SJCRH30 (cell line): Measurements from ENCODE around the gene ZNF594. TPM values are rescaled to one million over a fixed set of nuclear protein-coding genes. Genes with fewer than 3 reads are reported as not detected.
"Not testable (repeated sequence)": the region's sequence is repeated elsewhere in the genome, so short reads cannot be mapped to it uniquely, and the experiment has no call there.

Experiments used
- DNase-seq, 2 experiments: peaks; one replicate each; pipeline ENCODE4 v3.0.0-alpha.2; 2015 to 2020
- H3K27ac ChIP-seq: fragments of 250-450 bp; sonication (Bioruptor Pico); 2 replicates; pipeline ENCODE4 v1.5.1; 2020; ENCODE audit warnings: mild to moderate bottlenecking, moderate library complexity
- H3K27me3 ChIP-seq: fragments of 250-450 bp; sonication (Bioruptor Pico); 2 replicates; pipeline ENCODE4 v1.5.1; 2020; ENCODE audit warnings: mild to moderate bottlenecking, moderate library complexity
- H3K36me3 ChIP-seq: fragments of 250-450 bp; sonication (Bioruptor Pico); 2 replicates; pipeline ENCODE4 v1.5.1; 2020; ENCODE audit warnings: mild to moderate bottlenecking, moderate library complexity
- H3K4me1 ChIP-seq: fragments of 250-450 bp; sonication (Bioruptor Pico); 2 replicates; pipeline ENCODE4 v1.5.1; 2020; ENCODE audit warnings: mild to moderate bottlenecking, moderate library complexity
- H3K4me3 ChIP-seq: fragments of 250-450 bp; sonication (Bioruptor Pico); 2 replicates; pipeline ENCODE4 v1.5.1; 2020; ENCODE audit warnings: mild to moderate bottlenecking, moderate library complexity
- H3K9me3 ChIP-seq: fragments of 250-450 bp; sonication (Bioruptor Pico); replicated peaks from 2 replicates; pipeline ENCODE4 v1.5.1; 2020; ENCODE audit warnings: mild to moderate bottlenecking, moderate library complexity
- total RNA-seq: library from RNA; depleted of rRNA; stranded (reverse); fragments of >200 nt; shearing (Covaris generic); gene quantifications from 2 replicates; pipeline ENCODE4 v1.2.3, GENCODE V29; 2014; rRNA removed

ZNF594 gene
- total RNA-seq = 10.6 and 12.8 TPM in 2 replicates

GRCh38 chr17:5191541-5192417, at the start of gene ZNF594:
Gene ZNF594 (minus strand): TSS chr17:5191868. CDS start chr17:5184256, 7,612 bp downstream.
- Histone ChIP-seq H3K4me1 (no peaks in the 10 kb centered on the region), H3K9me3 (no peaks in the 10 kb centered on the region), H3K27ac (peak within 1 kb of the TSS; percentile 80), H3K4me3 (peak within 1 kb of the TSS; percentile 95), H3K27me3 (no peaks in the 10 kb centered on the region), H3K36me3 (peaks cover 9% of the 10 kb centered on the region)
- peak; percentile 93 to 95 for DNase-seq

- H3K9me3 ChIP-seq, H3K36me3 ChIP-seq, H3K27ac ChIP-seq, H3K4me3 ChIP-seq, H3K27me3 ChIP-seq, H3K4me1 ChIP-seq, DNase-seq: not testable (repeated sequence)
These were observed 48.1 kb upstream of the ZNF594 start for GRCh38 chr17:5239769-5240168.

- H3K36me3 ChIP-seq = no peaks in the 10 kb centered on the region
- no peak overlapping the region for H3K4me3 ChIP-seq
- no peaks in the 10 kb centered on the region for H3K9me3 ChIP-seq
- no peak overlapping the region for H3K27ac ChIP-seq
- DNase-seq = no peak
- H3K27me3 ChIP-seq = no peaks in the 10 kb centered on the region
- H3K4me1 ChIP-seq = no peaks in the 10 kb centered on the region
These were observed 46.7 kb upstream of the ZNF594 start for GRCh38 chr17:5238333-5238732.

- Histone ChIP-seq H3K4me1 (no peaks in the 10 kb centered on the region), H3K4me3 (no peak overlapping the region), H3K9me3 (no peaks in the 10 kb centered on the region), H3K27ac (no peak overlapping the region), H3K36me3 (no peaks in the 10 kb centered on the region), H3K27me3 (no peaks in the 10 kb centered on the region)
- peak; percentile 69 to 83 for DNase-seq
These were observed 45.9 kb upstream of the ZNF594 start for GRCh38 chr17:5237541-5238016.

- Histone ChIP-seq H3K4me3 (no peak overlapping the region), H3K9me3 (no peaks in the 10 kb centered on the region), H3K27ac (no peak overlapping the region), H3K27me3 (no peaks in the 10 kb centered on the region), H3K4me1 (no peaks in the 10 kb centered on the region), H3K36me3 (no peaks in the 10 kb centered on the region)
- DNase-seq = no peak
These were observed 45.4 kb upstream of the ZNF594 start for GRCh38 chr17:5236938-5237540.

GRCh38 chr17:5234645-5235576, 43.2 kb upstream of the ZNF594 start, which contains the start of gene SCIMP:
Gene SCIMP (minus strand): TSS chr17:5234860. CDS start chr17:5234755, 105 bp downstream.
- Histone ChIP-seq H3K9me3 (no peaks in the 10 kb centered on the region), H3K4me3 (no peak within 1 kb of the TSS), H3K27ac (no peak within 1 kb of the TSS), H3K27me3 (no peaks in the 10 kb centered on the region), H3K36me3 (no peaks in the 10 kb centered on the region), H3K4me1 (no peaks in the 10 kb centered on the region)
- no peak for DNase-seq

GRCh38 chr17:5233492-5233891, 41.8 kb upstream of the ZNF594 start:
- not testable (repeated sequence) for H3K9me3 ChIP-seq, H3K27ac ChIP-seq, DNase-seq, H3K4me3 ChIP-seq, H3K36me3 ChIP-seq, H3K27me3 ChIP-seq, H3K4me1 ChIP-seq

GRCh38 chr17:5226940-5227878, 35.5 kb upstream of the ZNF594 start:
- Histone ChIP-seq H3K4me3 (no peak overlapping the region), H3K9me3 (no peaks in the 10 kb centered on the region), H3K4me1 (no peaks in the 10 kb centered on the region), H3K27me3 (no peaks in the 10 kb centered on the region), H3K27ac (no peak overlapping the region), H3K36me3 (no peaks in the 10 kb centered on the region)
- DNase-seq = no peak

GRCh38 chr17:5225668-5226457, 34.2 kb upstream of the ZNF594 start:
- no peak for DNase-seq
- no peak overlapping the region for H3K27ac ChIP-seq

GRCh38 chr17:5221912-5222311, 30.2 kb upstream of the ZNF594 start:
- not testable (repeated sequence) for H3K4me1 ChIP-seq, H3K9me3 ChIP-seq, H3K27me3 ChIP-seq, H3K27ac ChIP-seq, DNase-seq, H3K36me3 ChIP-seq, H3K4me3 ChIP-seq

More at GRCh38 chr17:5225668-5226457, 34.2 kb upstream of the ZNF594 start:
- no peaks in the 10 kb centered on the region for H3K27me3 ChIP-seq
- H3K4me3 ChIP-seq = no peak overlapping the region
- H3K9me3 ChIP-seq = no peaks in the 10 kb centered on the region
- H3K36me3 ChIP-seq = no peaks in the 10 kb centered on the region
- H3K4me1 ChIP-seq = no peaks in the 10 kb centered on the region

GRCh38 chr17:5220074-5220473, 28.4 kb upstream of the ZNF594 start:
- Histone ChIP-seq H3K27ac (no peak overlapping the region), H3K4me1 (no peaks in the 10 kb centered on the region)
- no peak for DNase-seq

GRCh38 chr17:5219536-5219935, 27.9 kb upstream of the ZNF594 start:
- Histone ChIP-seq H3K36me3 (no peaks in the 10 kb centered on the region), H3K4me3 (no peak overlapping the region), H3K4me1 (no peaks in the 10 kb centered on the region), H3K27me3 (no peaks in the 10 kb centered on the region), H3K27ac (no peak overlapping the region), H3K9me3 (no peaks in the 10 kb centered on the region)
- no peak for DNase-seq

More at GRCh38 chr17:5220074-5220473, 28.4 kb upstream of the ZNF594 start:
- Histone ChIP-seq H3K27me3 (no peaks in the 10 kb centered on the region), H3K9me3 (no peaks in the 10 kb centered on the region), H3K4me3 (no peak overlapping the region), H3K36me3 (no peaks in the 10 kb centered on the region)

- H3K36me3 ChIP-seq, H3K4me3 ChIP-seq, DNase-seq, H3K9me3 ChIP-seq, H3K27ac ChIP-seq, H3K27me3 ChIP-seq, H3K4me1 ChIP-seq: not testable (repeated sequence)
These were observed 25.9 kb upstream of the ZNF594 start for GRCh38 chr17:5217562-5217961.
